Raji (cell line): Measurements from ENCODE around the gene PTPN14.

ENCODE experiments used
- POLR2A ChIP-seq: IDR thresholded peaks from 2 replicates; pipeline ENCODE4 v1.6.1; 2011; ENCODE audit warnings: low read depth, low read length, control low read depth; ENCODE audit not compliant: insufficient read depth

The PTPN14 gene

GRCh38 chr1:214349008-214349407 lies 202.4 kb downstream of the PTPN14 start:
- no peak for TF ChIP-seq POLR2A

DNA sequence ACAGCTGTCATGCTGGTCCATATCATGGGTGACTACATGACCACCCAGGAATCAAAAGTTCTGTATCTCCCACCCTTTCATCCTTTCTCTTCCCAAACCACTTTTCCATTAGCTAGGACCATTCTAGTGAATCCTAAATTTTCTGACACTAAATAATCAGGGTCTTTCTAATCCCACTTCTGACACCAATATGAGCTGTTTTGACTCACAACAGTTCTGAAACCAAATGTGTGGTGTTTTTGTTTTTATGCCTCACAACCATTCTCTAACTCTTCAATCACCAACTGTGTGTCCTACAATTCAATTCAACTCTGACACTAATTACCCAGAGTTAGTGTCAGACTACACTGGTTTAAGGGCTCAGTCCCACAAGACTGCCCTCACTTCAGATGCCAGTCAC lies 206.5 kb downstream of the PTPN14 start:
- no peak for TF ChIP-seq POLR2A

DNA sequence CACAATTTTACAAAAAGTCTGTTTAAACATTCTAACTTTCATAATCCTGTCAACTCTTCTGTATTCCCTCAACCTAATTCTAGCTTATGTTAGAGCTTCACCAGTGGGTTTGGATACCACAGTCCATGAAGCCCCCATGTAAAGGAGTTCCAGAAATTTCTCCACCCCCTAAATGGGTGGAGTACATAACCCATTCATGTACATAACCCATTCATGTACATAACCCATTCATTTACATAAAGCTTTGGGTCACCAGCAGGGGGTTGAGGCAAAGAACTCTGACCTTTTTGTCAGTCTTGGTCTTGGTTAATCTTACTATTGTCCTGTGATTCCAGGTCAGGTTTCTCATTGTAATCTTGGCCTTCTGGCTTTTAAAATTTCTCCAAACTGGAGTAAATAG lies 208.9 kb downstream of the PTPN14 start:
- no peak for TF ChIP-seq POLR2A

DNA sequence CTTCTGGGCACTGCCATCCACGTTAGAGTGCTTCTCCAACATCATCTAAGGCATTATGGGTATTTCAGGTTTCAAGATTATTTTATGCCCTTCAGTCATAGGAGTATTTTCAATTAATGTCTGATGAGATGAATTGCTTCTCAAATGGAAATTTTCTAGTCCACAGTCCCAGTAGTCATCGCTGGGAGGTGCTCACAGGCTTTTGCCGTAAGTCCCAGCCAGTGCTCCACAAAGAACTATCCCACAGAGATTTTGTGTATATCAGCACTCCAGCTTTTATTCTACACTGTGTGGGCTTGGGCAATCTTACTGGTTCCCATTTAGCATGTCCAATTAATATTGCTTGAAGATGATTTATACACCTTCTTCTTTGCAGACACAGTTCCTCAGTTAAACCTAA lies 209.5 kb downstream of the PTPN14 start:
- TF ChIP-seq POLR2A: no peak

DNA sequence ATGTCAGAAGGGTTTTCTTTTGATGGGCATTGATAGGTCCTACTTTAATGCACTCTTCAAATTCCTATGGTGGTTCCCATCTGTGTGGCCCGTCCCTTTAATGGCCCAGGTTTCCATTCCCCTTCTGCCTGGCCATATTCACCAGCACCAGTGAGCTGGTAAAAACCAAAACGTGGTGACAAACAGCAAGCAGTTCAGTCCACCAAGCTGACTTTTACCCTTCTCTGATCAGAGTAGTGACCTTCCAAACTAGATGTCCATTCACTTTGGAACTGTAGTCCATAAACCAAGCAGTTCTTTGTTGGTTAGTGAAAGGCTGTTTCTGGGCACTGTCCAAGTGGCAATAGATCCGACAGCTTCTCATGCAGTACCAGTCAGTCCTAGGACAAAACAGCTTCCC lies 209.9 kb downstream of the PTPN14 start:
- no peak for TF ChIP-seq POLR2A

DNA sequence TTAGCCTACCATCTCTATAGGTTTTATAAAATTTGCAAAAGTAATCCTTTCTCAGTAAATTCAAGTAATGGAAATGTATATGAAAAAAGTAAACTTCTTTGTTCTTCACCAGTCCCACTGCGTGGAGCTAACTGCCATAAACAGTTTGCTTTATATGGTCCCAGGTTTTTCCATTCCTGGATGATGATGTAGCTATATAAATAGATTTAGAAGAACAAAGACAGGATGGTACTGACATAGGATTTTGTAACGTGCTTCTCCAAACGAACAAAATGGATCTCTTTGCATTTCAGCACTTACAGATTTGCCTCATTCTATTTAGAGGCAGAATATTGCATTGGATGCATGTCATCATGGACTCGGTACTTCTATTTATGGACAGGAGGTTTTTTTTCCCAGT lies 213.2 kb downstream of the PTPN14 start:
- TF ChIP-seq POLR2A: no peak

DNA sequence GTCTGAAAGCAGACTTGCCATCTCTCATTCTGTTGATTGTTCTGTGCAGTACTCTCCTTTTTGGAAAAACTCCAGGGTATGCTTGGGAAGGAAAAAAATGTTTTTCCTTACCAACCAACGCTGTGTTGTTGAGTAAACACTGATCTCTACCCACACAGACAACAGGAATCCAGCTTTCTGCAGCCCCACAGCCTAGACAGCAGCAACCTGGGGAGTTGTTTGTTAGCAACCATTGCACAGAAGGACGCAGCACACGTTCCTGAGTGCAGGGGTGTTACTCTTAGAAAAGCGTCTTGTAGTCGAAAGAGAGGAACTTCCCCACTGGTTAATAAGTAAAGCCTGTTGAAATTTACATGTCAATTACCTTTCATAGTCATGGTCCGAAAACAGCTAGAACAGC lies 213.9 kb downstream of the PTPN14 start:
- TF ChIP-seq POLR2A: no peak

DNA sequence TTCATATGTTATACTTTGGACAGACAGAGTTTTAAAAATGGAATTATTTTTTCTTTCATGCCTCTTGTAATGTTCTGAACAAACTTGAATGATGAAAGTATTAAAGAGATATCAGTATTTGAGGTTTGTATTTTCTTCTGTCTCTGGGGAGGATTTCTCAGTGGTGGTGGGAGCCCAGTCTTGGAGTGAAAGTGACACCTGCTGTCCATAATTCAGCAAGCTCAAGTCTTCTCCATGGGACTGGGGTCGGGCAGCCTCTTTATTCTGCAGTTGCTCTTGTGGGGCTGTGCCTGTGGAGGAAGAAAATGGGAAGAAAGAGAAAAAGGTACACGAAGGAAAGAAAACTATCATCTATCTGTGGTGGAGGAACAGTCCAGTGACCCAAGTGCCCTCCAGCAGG lies 214.4 kb downstream of the PTPN14 start:
- TF ChIP-seq POLR2A: no peak

DNA sequence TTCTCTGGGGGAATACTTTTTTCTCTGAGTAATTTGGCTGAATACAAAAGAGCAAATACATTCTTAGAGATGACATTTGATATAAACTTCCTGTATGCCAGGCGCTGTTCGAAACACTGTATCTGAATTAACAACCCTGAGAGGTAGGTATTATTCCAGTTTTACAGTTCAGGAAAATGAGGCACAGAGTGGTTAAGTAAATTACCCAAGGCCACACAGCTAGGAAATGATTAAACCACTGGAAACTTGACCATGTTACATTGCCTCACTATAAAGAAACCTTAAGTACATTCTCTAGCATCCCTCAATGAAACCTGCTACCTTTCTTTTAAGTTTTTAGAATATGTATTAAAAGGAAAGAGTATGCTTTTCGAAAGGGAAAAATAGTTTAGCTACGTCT lies 215.8 kb downstream of the PTPN14 start:
- TF ChIP-seq POLR2A: no peak

- TF ChIP-seq POLR2A: no peak
These were observed 218.2 kb downstream of the PTPN14 start for GRCh38 chr1:214332946-214333798.

DNA sequence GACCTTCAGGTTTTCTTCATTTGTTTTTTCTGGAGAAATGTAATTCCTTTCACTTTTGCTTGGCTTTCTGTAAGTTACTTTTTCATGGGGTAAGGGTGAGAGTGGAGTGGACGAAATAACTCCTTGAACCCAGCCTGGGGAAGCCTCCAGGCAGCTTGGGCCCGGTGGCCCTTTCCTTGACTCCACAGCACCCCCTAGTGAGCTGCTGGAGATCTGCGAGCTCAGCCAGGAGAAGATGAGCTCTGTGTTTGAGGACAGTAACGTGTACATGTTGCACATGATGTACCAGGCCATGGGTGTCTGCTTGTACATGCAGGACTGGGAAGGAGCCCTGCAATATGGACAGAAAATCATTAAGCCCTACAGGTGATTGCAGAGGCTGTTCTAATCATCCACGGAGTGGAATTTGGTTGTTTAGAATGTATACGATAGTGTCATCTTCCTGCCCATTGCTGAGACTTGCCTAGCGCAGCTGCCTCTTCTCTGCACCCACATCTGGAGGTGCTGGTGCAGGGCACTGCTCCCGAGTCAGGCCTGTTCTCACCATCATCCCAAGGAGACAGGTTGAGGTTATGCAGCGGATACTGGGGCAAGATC lies 219.5 kb downstream of the PTPN14 start:
- TF ChIP-seq POLR2A: no peak

DNA sequence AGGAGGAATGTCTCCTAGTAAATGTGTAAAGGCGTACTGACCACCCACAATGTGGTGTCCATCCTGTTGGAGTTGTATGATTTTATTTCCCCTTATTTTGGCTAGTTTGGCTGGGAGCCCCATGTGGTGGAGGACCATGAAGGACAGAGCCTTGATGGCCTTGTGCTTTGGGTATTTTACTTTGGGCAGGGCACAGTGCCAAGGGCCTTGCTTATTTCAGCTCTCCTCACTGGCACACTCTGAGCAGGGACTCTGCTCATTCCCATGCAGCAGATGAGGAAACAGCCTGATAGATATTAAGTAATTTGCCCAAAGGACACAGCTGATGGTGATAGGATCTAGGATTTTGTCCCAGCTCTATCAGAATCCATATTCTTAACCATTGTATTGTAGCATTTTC lies 220.2 kb downstream of the PTPN14 start:
- TF ChIP-seq POLR2A: no peak

- TF ChIP-seq POLR2A: no peak
These were observed 220.7 kb downstream of the PTPN14 start for GRCh38 chr1:214330715-214331114.

- TF ChIP-seq POLR2A: no peak
These were observed 221.2 kb downstream of the PTPN14 start for GRCh38 chr1:214330222-214330621.

DNA sequence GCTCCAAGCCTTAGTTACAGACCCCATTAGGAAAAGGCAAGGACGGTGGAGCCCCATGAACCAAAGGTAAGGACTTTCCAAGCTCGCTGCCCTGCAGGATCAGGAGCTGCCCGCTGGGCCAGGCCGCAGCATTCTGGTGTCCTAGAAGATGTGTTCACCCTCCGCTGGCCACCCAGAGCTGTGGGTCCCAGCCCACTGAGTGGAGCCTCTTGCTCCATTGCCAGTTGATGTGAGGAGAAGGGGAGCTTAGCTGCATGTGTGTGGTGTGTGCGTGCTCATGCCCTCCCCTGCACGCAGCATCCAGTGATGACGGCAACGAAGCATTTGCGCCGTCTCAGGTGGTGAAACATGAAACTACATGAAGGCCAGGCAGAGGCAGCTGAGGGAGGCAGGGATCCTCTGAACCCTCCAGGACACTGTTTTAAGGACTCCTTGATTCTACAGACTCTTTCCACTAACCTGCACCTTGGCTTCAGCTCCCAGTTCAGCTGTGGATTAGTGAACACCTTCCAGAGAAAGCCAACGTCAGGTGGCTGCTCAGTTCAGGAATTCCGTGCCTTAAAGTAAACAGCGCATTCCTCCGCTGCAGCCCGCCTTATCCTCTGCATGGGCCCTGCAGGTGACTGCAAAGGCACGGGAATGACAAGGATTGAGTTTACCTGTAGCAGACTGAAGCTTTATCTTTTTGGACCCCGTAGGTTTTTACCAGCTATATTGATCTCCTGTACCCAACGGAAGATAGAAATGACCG lies 221.8 kb downstream of the PTPN14 start:
- TF ChIP-seq POLR2A: no peak
